NK-92 treated with Interleukin-12 subunit alpha and Interleukin-12 subunit beta, amount 100 ng/mL, for 24 hours (cell line): ENCODE data around the gene NHS.

Experiments
- DNase-seq: peaks from one replicate; lab custom pipeline; 2025; lab: John Stamatoyannopoulos, UW

NHS gene

GRCh38 chrX:17590892-17591740, 216.1 kb downstream of the NHS start:
- DNase-seq = no peak

- no peak for DNase-seq
Observed at GRCh38 chrX:17591741-17592110, 216.7 kb downstream of the NHS start.

- no peak for DNase-seq
Observed at GRCh38 chrX:17592117-17592516, 217.1 kb downstream of the NHS start.

- DNase-seq = no peak
Observed at GRCh38 chrX:17594693-17595092, 219.7 kb downstream of the NHS start.

GRCh38 chrX:17595456-17596035, 220.5 kb downstream of the NHS start:
- no peak for DNase-seq

GRCh38 chrX:17596061-17596460, 221.1 kb downstream of the NHS start:
- DNase-seq = no peak

GRCh38 chrX:17596546-17597205, 221.7 kb downstream of the NHS start:
- DNase-seq = no peak

- DNase-seq = no peak
Observed at GRCh38 chrX:17597327-17597726, 222.3 kb downstream of the NHS start.

GRCh38 chrX:17597836-17598439, 222.9 kb downstream of the NHS start:
- no peak for DNase-seq

GRCh38 chrX:17601441-17602200, 226.6 kb downstream of the NHS start:
- DNase-seq = no peak

- no peak for DNase-seq
Observed at GRCh38 chrX:17602245-17602644, 227.2 kb downstream of the NHS start.

GRCh38 chrX:17603196-17603595, 228.2 kb downstream of the NHS start:
- DNase-seq = no peak

- no peak for DNase-seq
Observed at GRCh38 chrX:17605676-17606075, 230.7 kb downstream of the NHS start.

GRCh38 chrX:17606231-17606630, 231.2 kb downstream of the NHS start:
- no peak for DNase-seq

GRCh38 chrX:17608888-17609287, 233.9 kb downstream of the NHS start:
- DNase-seq = no peak

- DNase-seq = no peak
Observed at GRCh38 chrX:17610788-17611187, 235.8 kb downstream of the NHS start.

- no peak for DNase-seq
Observed at GRCh38 chrX:17613979-17614588, 239.1 kb downstream of the NHS start.

- no peak for DNase-seq
Observed at GRCh38 chrX:17616936-17617335, 241.9 kb downstream of the NHS start.

- no peak for DNase-seq
Observed at GRCh38 chrX:17617806-17618205, 242.8 kb downstream of the NHS start.

- DNase-seq = no peak
Observed at GRCh38 chrX:17621566-17622270, 246.7 kb downstream of the NHS start.

GRCh38 chrX:17622331-17622730, 247.3 kb downstream of the NHS start:
- no peak for DNase-seq
